Neural cell (in vitro differentiated cells): Measurements from ENCODE around the gene H2BK1. TPM values are rescaled to one million over a fixed set of nuclear protein-coding genes. Genes with fewer than 3 reads are reported as not detected.
A peak's percentile ranks its signal among the peaks of the same experiment; 100 is the strongest.

Source experiments
- H2AFZ ChIP-seq: fragments of 200-600, 300-800 bp; sonication (generic), shearing (Covaris generic); 2 replicates; pipeline ENCODE4 v1.6.0; 2014; ENCODE audit warnings: low read depth, mild to moderate bottlenecking, antibody characterized with exemption, low read length, moderate library complexity
- H3F3A ChIP-seq: fragments of 200-600 bp; shearing (Covaris generic); 2 replicates; pipeline ENCODE4 v1.6.1; 2016; ENCODE audit warnings: mild to moderate bottlenecking, moderate library complexity, mixed read lengths, antibody characterized with exemption, low read length; ENCODE audit not compliant: insufficient read depth, poor library complexity, severe bottlenecking
- H3K27ac ChIP-seq: fragments of 200-600, 300-800 bp; sonication (generic), shearing (Covaris generic); 2 replicates; pipeline ENCODE4 v1.5.1; 2014; ENCODE audit warnings: mild to moderate bottlenecking, low read length, moderate library complexity
- H3K27me3 ChIP-seq: fragments of 300-800, 200-600 bp; sonication (generic), shearing (Covaris generic); 2 replicates; pipeline ENCODE4 v1.6.0; 2014; ENCODE audit warnings: mild to moderate bottlenecking, low read depth, low read length, moderate library complexity; ENCODE audit not compliant: insufficient read depth
- H3K36me3 ChIP-seq: fragments of 300-800, 200-600 bp; sonication (generic), shearing (Covaris generic); 2 replicates; pipeline ENCODE4 v1.5.1; 2014; ENCODE audit warnings: mild to moderate bottlenecking, antibody characterized with exemption, low read length, moderate library complexity; ENCODE audit not compliant: insufficient read depth
- H3K4me2 ChIP-seq: fragments of 300-800, 200-600 bp; sonication (generic), shearing (Covaris generic); 2 replicates; pipeline ENCODE4 v1.6.0; 2014; ENCODE audit warnings: mild to moderate bottlenecking, low read length
- H3K4me3 ChIP-seq: fragments of 300-800, 200-600 bp; sonication (generic), shearing (Covaris generic); 2 replicates; pipeline ENCODE4 v1.5.1; 2014; ENCODE audit warnings: mild to moderate bottlenecking, low read length, moderate library complexity
- H3K79me2 ChIP-seq: fragments of 200-600 bp; shearing (Covaris generic); replicated peaks from 2 replicates; pipeline ENCODE4 v1.6.0; 2014; ENCODE audit warnings: mild to moderate bottlenecking, low read length, moderate library complexity; ENCODE audit not compliant: insufficient read depth
- H3K9ac ChIP-seq: fragments of 300-800, 200-600 bp; sonication (generic), shearing (Covaris generic); 2 replicates; pipeline ENCODE4 v1.6.1; 2016; ENCODE audit warnings: mild to moderate bottlenecking, low read length, mixed read lengths
- H3K9me2 ChIP-seq: fragments of 200-600 bp; shearing (Covaris generic); 2 replicates; pipeline ENCODE4 v1.6.1; 2016; ENCODE audit warnings: mild to moderate bottlenecking, low read length, mixed read lengths; ENCODE audit not compliant: insufficient read depth
- H3K9me3 ChIP-seq: fragments of 200-600, 300-800 bp; sonication (generic), shearing (Covaris generic); 2 replicates; pipeline ENCODE4 v1.6.1; 2016; ENCODE audit warnings: mild to moderate bottlenecking, mixed run types, low read length, moderate library complexity, mixed read lengths
- H4K20me1 ChIP-seq: fragments of 200-600 bp; shearing (Covaris generic); 2 replicates; pipeline ENCODE4 v1.6.1; 2016; ENCODE audit warnings: mild to moderate bottlenecking, mixed run types; ENCODE audit not compliant: insufficient read depth
- EP300 ChIP-seq: fragments of 450-650 bp; conservative IDR thresholded peaks from 2 replicates; pipeline ENCODE4 v1.6.1; 2014; ENCODE audit warnings: antibody characterized with exemption, mild to moderate bottlenecking, moderate library complexity; ENCODE audit not compliant: poor library complexity, severe bottlenecking
- EZH2 ChIP-seq: fragments of 200-600, 300-800 bp; shearing (Covaris generic), sonication (generic); IDR thresholded peaks from 2 replicates; pipeline ENCODE4 v1.6.1; 2014; ENCODE audit warnings: antibody characterized with exemption, low read length, borderline replicate concordance, mild to moderate bottlenecking; ENCODE audit not compliant: insufficient read depth, poor library complexity, severe bottlenecking
- MXI1 ChIP-seq: fragments of 450-650 bp; conservative IDR thresholded peaks from 2 replicates; pipeline ENCODE4 v1.6.1; 2014; ENCODE audit warnings: antibody characterized with exemption, mild to moderate bottlenecking; ENCODE audit not compliant: poor library complexity, severe bottlenecking
- POLR2AphosphoS5 ChIP-seq: IDR thresholded peaks from 2 replicates; pipeline ENCODE4 v1.6.1; 2012
- RAD21 ChIP-seq: fragments of 450-650 bp; conservative IDR thresholded peaks from 2 replicates; pipeline ENCODE4 v1.6.1; 2014; ENCODE audit warnings: antibody characterized with exemption, mild to moderate bottlenecking, moderate library complexity
- REST ChIP-seq: IDR thresholded peaks from 2 replicates; pipeline ENCODE4 v1.6.1; 2012; ENCODE audit warnings: borderline replicate concordance
- SMC3 ChIP-seq: fragments of 450-650 bp; conservative IDR thresholded peaks from 2 replicates; pipeline ENCODE4 v1.6.1; 2014; ENCODE audit warnings: antibody characterized with exemption, mild to moderate bottlenecking, moderate library complexity; ENCODE audit not compliant: poor library complexity
- TAF1 ChIP-seq: IDR thresholded peaks from 2 replicates; pipeline ENCODE4 v1.6.1; 2012; ENCODE audit warnings: low read depth
- polyA plus RNA-seq: library from polyadenylated mRNA; depleted of rRNA; stranded (reverse); fragments of >200 nt; gene quantifications from 2 replicates; pipeline ENCODE4 v1.2.3, GENCODE V29; 2014
- TF ChIP-seq, protein P1 (sequence below): fragments of 450-650 bp; IDR thresholded peaks from 2 replicates; pipeline ENCODE4 v1.5.1; 2014; ENCODE audit warnings: antibody characterized with exemption, mild to moderate bottlenecking, moderate library complexity; ENCODE audit not compliant: poor library complexity, severe bottlenecking

The H2BK1 gene
- polyA plus RNA-seq, 1 donor from 2014 or later: not detected

DNA sequence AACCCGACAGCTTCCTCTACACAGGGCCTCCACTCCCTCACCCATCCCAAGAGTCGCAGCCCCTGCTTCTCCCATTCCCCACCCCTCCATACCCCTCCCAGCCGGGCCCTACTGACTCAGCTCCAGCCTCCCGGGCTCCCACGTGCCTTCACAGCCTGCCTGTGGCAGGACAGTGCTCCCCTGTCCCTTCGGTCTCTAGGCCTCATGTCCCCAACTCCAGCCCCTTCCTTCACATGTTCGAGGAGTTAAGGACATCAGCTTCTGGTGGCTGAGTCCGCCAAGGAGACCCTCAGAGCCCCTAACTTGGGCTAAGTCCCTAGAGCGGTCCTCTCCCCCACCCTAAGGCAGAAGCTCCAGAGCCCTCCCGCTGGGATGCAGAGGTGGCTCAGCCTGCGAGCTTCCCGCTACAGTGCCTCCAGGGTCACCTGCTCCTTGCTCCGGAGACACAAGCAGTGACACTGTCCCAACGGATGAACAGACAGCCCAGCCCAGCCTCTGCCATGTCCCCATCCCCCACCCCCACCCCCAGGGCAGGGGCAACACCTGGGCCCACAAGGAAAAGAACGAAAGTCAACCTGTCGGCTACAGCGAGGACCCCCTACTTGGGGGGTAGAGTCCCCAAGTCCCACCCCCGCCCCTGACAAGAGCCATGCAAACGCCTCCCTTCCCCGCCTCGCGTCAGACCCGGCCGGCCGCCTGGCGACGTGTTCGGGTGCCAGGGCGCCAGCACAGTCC lies 37.5 kb upstream of the H2BK1 start:
- H3K9me2 ChIP-seq: no peaks in the 10 kb centered on the region
- H3K27me3 ChIP-seq: no peaks in the 10 kb centered on the region
- H3K36me3 ChIP-seq: no peaks in the 10 kb centered on the region
- H3K9ac ChIP-seq: peak overlapping the region; percentile 60
- peaks cover 4% of the 10 kb centered on the region for H3F3A ChIP-seq
- peak overlapping the region; percentile 37 for H3K27ac ChIP-seq
- peak overlapping the region; percentile 80 for H3K4me2 ChIP-seq
- H3K79me2 ChIP-seq: peaks cover 3% of the 10 kb centered on the region
- peak overlapping the region; percentile 78 for H3K4me3 ChIP-seq
- no peak overlapping the region for H2AFZ ChIP-seq
- no peaks in the 10 kb centered on the region for H3K9me3 ChIP-seq
- no peak for TF ChIP-seq POLR2AphosphoS5
- no peak for TF ChIP-seq MXI1
- TF ChIP-seq REST: no peak
- no peak for TF ChIP-seq SMC3
- no peak for TF ChIP-seq TAF1
- TF ChIP-seq, protein P1, sequence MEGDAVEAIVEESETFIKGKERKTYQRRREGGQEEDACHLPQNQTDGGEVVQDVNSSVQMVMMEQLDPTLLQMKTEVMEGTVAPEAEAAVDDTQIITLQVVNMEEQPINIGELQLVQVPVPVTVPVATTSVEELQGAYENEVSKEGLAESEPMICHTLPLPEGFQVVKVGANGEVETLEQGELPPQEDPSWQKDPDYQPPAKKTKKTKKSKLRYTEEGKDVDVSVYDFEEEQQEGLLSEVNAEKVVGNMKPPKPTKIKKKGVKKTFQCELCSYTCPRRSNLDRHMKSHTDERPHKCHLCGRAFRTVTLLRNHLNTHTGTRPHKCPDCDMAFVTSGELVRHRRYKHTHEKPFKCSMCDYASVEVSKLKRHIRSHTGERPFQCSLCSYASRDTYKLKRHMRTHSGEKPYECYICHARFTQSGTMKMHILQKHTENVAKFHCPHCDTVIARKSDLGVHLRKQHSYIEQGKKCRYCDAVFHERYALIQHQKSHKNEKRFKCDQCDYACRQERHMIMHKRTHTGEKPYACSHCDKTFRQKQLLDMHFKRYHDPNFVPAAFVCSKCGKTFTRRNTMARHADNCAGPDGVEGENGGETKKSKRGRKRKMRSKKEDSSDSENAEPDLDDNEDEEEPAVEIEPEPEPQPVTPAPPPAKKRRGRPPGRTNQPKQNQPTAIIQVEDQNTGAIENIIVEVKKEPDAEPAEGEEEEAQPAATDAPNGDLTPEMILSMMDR: no peak
- TF ChIP-seq EP300: no peak
- TF ChIP-seq RAD21: no peak
- no peak for TF ChIP-seq EZH2
- H4K20me1 ChIP-seq: no peaks in the 10 kb centered on the region

DNA sequence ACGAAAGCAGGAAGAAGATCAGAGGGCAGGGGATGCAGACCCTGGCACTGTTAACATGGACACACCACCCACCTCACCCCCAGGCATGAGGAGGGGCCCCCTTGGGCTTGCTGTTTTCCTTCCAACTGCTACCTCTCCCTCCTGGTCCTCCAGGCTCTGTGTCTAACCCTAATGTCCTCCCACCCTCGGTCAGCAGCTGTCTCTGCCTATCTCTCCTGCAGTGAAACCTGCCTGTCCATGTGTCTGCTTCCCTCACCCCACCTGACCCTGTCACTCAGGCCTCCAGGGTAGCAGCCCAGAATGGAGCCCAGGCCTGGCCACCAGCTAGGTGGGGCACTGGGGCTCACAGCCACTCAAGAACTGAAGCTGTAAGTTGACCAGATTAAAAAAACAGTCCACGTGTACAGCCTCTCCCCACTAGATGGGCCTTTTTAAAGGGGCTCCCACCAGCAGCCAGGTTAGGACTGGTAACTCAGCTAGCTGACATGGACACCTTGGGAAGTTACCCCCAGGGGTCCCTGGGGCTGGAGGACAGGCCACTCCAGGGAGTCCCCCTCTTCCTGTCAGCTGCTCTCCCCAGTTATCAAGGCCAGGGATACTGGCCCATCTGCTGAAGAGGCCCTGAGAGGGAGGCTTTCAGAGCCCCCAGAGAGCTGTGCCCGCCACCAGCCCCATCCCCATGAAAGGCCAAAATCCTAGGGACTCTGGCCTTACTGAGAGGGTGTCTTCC lies 36.7 kb upstream of the H2BK1 start:
- Histone ChIP-seq H2AFZ (no peak overlapping the region), H3K4me3 (peak overlapping the region; percentile 78), H3K36me3 (no peaks in the 10 kb centered on the region), H3K79me2 (peaks cover 3% of the 10 kb centered on the region), H3K27me3 (no peaks in the 10 kb centered on the region), H3K4me2 (no peak overlapping the region), H3K9me2 (no peaks in the 10 kb centered on the region), H3F3A (peaks cover 4% of the 10 kb centered on the region), H3K27ac (no peak overlapping the region), H3K9ac (peak overlapping the region; percentile 60), H3K9me3 (no peaks in the 10 kb centered on the region), H4K20me1 (no peaks in the 10 kb centered on the region)
- TF ChIP-seq SMC3 (no peak), POLR2AphosphoS5 (no peak), EP300 (no peak), EZH2 (no peak), REST (no peak), MXI1 (no peak), TAF1 (no peak), RAD21 (no peak)
- TF ChIP-seq, protein P1: no peak
